ENCODE measurements around the gene EN1. TPM values are rescaled to one million over a fixed set of nuclear protein-coding genes. Genes with fewer than 3 reads are reported as not detected.

The EN1 gene
- total RNA-seq, 1 experiment from 2014 or later, result not detected

DNA sequence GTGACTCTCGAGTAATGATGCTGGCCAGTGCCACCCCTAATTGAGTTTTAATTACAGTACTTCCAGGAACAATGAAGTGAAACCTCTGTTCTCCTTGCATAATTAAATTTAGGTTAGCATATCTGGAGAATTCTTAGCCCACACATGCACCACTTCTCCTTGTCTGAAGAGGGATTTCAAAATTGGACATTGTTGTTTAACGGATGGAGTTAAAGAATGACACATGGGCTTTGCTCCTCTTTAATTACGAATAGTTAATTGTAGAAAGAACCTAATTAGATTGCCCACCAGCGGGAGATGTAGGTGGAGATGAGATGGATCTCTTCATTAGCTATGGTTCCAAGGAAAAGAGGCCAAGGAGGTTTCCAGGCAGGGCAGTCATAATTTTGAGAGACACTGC lies 33.1 kb upstream of the EN1 start:
- no peak overlapping the region for H3K4me3 ChIP-seq (ENCODE audit: low read depth, low read length, poor library complexity, severe bottlenecking)
- H3K27ac ChIP-seq (ENCODE audit: low read depth, low read length, poor library complexity, severe bottlenecking), result no peak overlapping the region
- intact Hi-C loops (cut with micrococcal nuclease; ENCODE audit: unreplicated experiment), result loop anchor here (5.0 to 10.0 kb wide), 4 partner anchors 127 to 784 kb away; no protein-coding TSS in a partner anchor
- no peak for DNase-seq (ENCODE audit: low spot score)
- H3K36me3 ChIP-seq (ENCODE audit: insufficient read depth, low read length, poor library complexity, severe bottlenecking), result no peaks in the 10 kb centered on the region
- no peaks in the 10 kb centered on the region for H3K4me1 ChIP-seq (ENCODE audit: insufficient read depth, low read length, poor library complexity, severe bottlenecking)
- CTCF ChIA-PET, result interaction anchor here (1.1 to 2.2 kb wide), 2 partner anchors 307 to 596 kb away, joined by 3 to 13 read pairs; no protein-coding TSS in a partner anchor
- TF ChIP-seq, protein P1, sequence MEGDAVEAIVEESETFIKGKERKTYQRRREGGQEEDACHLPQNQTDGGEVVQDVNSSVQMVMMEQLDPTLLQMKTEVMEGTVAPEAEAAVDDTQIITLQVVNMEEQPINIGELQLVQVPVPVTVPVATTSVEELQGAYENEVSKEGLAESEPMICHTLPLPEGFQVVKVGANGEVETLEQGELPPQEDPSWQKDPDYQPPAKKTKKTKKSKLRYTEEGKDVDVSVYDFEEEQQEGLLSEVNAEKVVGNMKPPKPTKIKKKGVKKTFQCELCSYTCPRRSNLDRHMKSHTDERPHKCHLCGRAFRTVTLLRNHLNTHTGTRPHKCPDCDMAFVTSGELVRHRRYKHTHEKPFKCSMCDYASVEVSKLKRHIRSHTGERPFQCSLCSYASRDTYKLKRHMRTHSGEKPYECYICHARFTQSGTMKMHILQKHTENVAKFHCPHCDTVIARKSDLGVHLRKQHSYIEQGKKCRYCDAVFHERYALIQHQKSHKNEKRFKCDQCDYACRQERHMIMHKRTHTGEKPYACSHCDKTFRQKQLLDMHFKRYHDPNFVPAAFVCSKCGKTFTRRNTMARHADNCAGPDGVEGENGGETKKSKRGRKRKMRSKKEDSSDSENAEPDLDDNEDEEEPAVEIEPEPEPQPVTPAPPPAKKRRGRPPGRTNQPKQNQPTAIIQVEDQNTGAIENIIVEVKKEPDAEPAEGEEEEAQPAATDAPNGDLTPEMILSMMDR (conservative IDR thresholded peaks at IDR 0.05; ENCODE audit: low read depth, low read length), result no peak
- POLR2A ChIA-PET (ENCODE audit: low non-redundant PET), result no interaction called here
- no peaks in the 10 kb centered on the region for H3K27me3 ChIP-seq (replicated peaks; ENCODE audit: insufficient read depth, low read depth, low read length, poor library complexity)
- H3K9me3 ChIP-seq (ENCODE audit: low read depth, low read length, poor library complexity, severe bottlenecking), result no peaks in the 10 kb centered on the region
- BruUV-seq (replicated peaks), result no TSS peak

DNA sequence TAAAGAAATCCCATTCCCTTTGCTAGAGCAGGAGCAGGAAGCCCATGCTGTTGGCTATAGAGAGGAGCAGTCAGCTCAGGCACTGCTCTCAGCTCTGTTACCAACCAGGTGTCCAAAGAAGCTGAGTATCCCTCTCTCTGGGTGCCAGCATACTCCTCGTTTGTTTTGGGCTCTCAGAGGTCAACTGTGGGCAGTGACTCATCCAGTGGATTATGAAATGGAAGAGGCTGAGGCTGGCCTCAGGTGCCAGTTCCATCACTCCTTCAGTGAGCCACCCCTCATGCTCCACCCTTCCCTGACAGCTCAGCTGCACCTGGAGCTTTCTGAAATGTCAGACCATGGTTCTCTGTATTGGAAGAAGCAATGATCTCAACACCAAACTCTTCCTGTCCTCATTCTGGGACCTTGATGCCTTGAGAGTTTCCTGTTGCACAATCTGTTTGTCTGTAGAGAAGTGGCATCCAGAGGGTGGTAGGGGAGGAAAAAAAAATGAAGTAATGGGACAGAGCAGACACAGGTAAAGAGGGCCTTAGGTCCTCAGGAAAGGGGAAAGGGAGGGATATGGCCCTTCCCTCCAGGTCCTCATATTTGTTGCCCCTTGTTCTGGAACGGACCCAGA lies 31.2 kb upstream of the EN1 start:
- DNase-seq (ENCODE audit: low spot score), result no peak
- Histone ChIP-seq H3K4me3 (ENCODE audit: low read depth, low read length, poor library complexity, severe bottlenecking) (no peak overlapping the region), H3K9me3 (ENCODE audit: low read depth, low read length, poor library complexity, severe bottlenecking) (no peaks in the 10 kb centered on the region), H3K27ac (ENCODE audit: low read depth, low read length, poor library complexity, severe bottlenecking) (no peak overlapping the region), H3K4me1 (ENCODE audit: insufficient read depth, low read length, poor library complexity, severe bottlenecking) (no peaks in the 10 kb centered on the region), H3K27me3 (replicated peaks; ENCODE audit: insufficient read depth, low read depth, low read length, poor library complexity) (no peaks in the 10 kb centered on the region), H3K36me3 (ENCODE audit: insufficient read depth, low read length, poor library complexity, severe bottlenecking) (no peaks in the 10 kb centered on the region)
- CTCF ChIA-PET, result no interaction called here
- POLR2A ChIA-PET (ENCODE audit: low non-redundant PET), result no interaction called here
- BruUV-seq (replicated peaks), result no TSS peak
- no peak for TF ChIP-seq EZH2 (IDR thresholded peaks at IDR 0.05; ENCODE audit: borderline replicate concordance, low read depth, low read length, poor library complexity, severe bottlenecking)
- intact Hi-C loops (cut with micrococcal nuclease; ENCODE audit: unreplicated experiment), result no loop called here

DNA sequence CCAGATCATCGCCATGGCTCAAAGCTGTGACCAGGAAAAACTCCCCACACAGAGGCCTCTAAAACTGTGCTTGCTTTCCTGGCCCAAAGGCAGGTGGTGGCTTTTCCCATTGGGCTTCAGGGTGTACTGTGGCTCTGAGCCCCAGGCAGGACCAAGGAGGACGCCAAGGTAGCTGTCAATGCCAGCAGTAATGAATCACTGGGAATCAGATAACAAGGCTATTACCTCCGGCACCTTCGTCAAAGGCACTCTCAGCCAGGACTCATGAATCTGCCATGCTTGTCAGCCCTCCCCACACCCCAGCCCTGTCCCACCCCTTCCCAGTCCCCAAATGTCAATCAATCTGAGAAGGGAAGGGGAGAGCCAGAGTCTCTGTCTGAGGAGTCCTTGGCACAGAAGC lies 27.9 kb upstream of the EN1 start:
- Histone ChIP-seq H3K4me1 (ENCODE audit: insufficient read depth, low read length, poor library complexity, severe bottlenecking) (no peaks in the 10 kb centered on the region), H3K36me3 (ENCODE audit: insufficient read depth, low read length, poor library complexity, severe bottlenecking) (no peaks in the 10 kb centered on the region), H3K27ac (ENCODE audit: low read depth, low read length, poor library complexity, severe bottlenecking) (no peak overlapping the region), H3K4me3 (ENCODE audit: low read depth, low read length, poor library complexity, severe bottlenecking) (no peak overlapping the region), H3K9me3 (ENCODE audit: low read depth, low read length, poor library complexity, severe bottlenecking) (no peaks in the 10 kb centered on the region), H3K27me3 (replicated peaks; ENCODE audit: insufficient read depth, low read depth, low read length, poor library complexity) (no peaks in the 10 kb centered on the region)
- no peak for TF ChIP-seq EZH2 (IDR thresholded peaks at IDR 0.05; ENCODE audit: borderline replicate concordance, low read depth, low read length, poor library complexity, severe bottlenecking)
- TF ChIP-seq, protein P1 (conservative IDR thresholded peaks at IDR 0.05; ENCODE audit: low read depth, low read length), result no peak
- POLR2A ChIA-PET (ENCODE audit: low non-redundant PET), result no interaction called here
- intact Hi-C loops (cut with micrococcal nuclease; ENCODE audit: unreplicated experiment), result no loop called here
- CTCF ChIA-PET, result no interaction called here
- BruUV-seq (replicated peaks), result no TSS peak
- DNase-seq (ENCODE audit: low spot score), result no peak

DNA sequence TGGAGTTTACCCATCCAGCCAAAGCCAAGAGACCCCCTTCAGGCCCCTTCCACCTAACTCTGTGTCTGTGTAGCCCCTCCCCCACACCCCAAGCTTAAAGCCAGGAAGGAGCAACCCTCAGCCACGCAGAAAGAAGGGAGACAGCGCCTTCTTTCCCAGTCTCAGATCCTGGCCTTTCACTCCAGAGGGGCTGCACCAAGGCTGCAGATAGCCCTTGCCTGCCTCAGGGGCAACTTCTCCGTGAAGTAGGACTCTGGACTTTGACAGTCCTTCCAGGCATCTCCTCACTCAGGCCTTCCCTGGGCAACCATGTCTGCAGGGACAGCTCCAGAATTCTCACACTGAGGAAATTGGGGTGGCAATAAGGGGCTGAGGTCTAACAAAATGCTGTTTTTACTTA lies 26.9 kb upstream of the EN1 start:
- Histone ChIP-seq H3K4me3 (ENCODE audit: low read depth, low read length, poor library complexity, severe bottlenecking) (no peak overlapping the region), H3K4me1 (ENCODE audit: insufficient read depth, low read length, poor library complexity, severe bottlenecking) (no peaks in the 10 kb centered on the region), H3K36me3 (ENCODE audit: insufficient read depth, low read length, poor library complexity, severe bottlenecking) (no peaks in the 10 kb centered on the region), H3K27me3 (replicated peaks; ENCODE audit: insufficient read depth, low read depth, low read length, poor library complexity) (no peaks in the 10 kb centered on the region), H3K9me3 (ENCODE audit: low read depth, low read length, poor library complexity, severe bottlenecking) (no peaks in the 10 kb centered on the region), H3K27ac (ENCODE audit: low read depth, low read length, poor library complexity, severe bottlenecking) (no peak overlapping the region)
- TF ChIP-seq, protein P1 (conservative IDR thresholded peaks at IDR 0.05; ENCODE audit: low read depth, low read length), result no peak
- no peak for TF ChIP-seq EZH2 (IDR thresholded peaks at IDR 0.05; ENCODE audit: borderline replicate concordance, low read depth, low read length, poor library complexity, severe bottlenecking)
- no peak for DNase-seq (ENCODE audit: low spot score)
- ChIA-PET CTCF (no interaction called here), POLR2A (ENCODE audit: low non-redundant PET) (no interaction called here)
- intact Hi-C loops (cut with micrococcal nuclease; ENCODE audit: unreplicated experiment), result no loop called here
- no TSS peak for BruUV-seq (replicated peaks)
